GM21529 (cell line): ENCODE results near the gene SPARC.
A peak's percentile ranks its signal among the peaks of the same experiment; 100 is the strongest.
"Not testable (repeated sequence)": the region's sequence is repeated elsewhere in the genome, so short reads cannot be mapped to it uniquely, and the experiment has no call there.

Experiments used
- ATAC-seq: cut with Tn5 transposase; IDR thresholded peaks from one replicate; pipeline ENCODE4 v1.9.1; 2021; ENCODE audit not compliant: unreplicated experiment

Gene SPARC

GRCh38 chr5:151686674-151687407, at the start of gene SPARC:
TSS of gene SPARC (minus strand) at chr5:151686915. CDS start at chr5:151676188, 10,727 bp downstream.
- peak; percentile 73 for ATAC-seq

- ATAC-seq, result no peak
Measured at GRCh38 chr5:151735646-151736045, 48.9 kb upstream of the SPARC start.

- ATAC-seq, result no peak
Measured at GRCh38 chr5:151734064-151734408, 47.3 kb upstream of the SPARC start.

GRCh38 chr5:151733358-151734063, 46.8 kb upstream of the SPARC start:
- no peak for ATAC-seq

- ATAC-seq, result no peak
Measured at GRCh38 chr5:151730381-151730780, 43.7 kb upstream of the SPARC start.

GRCh38 chr5:151729597-151729996, 42.9 kb upstream of the SPARC start:
- ATAC-seq, result not testable (repeated sequence)

- no peak for ATAC-seq
Measured at GRCh38 chr5:151724360-151724759, 37.6 kb upstream of the SPARC start.

- no peak for ATAC-seq
Measured at GRCh38 chr5:151722546-151722945, 35.8 kb upstream of the SPARC start.

GRCh38 chr5:151721812-151722391, 35.2 kb upstream of the SPARC start:
- ATAC-seq, result peak; percentile 22

- peak; percentile 86 for ATAC-seq
Measured at GRCh38 chr5:151721087-151721646, 34.5 kb upstream of the SPARC start.

GRCh38 chr5:151720215-151720614, 33.5 kb upstream of the SPARC start:
- ATAC-seq, result no peak

- no peak for ATAC-seq
Measured at GRCh38 chr5:151719228-151720000, 32.7 kb upstream of the SPARC start.

- no peak for ATAC-seq
Measured at GRCh38 chr5:151718646-151719045, 31.9 kb upstream of the SPARC start.

GRCh38 chr5:151718153-151718552, 31.4 kb upstream of the SPARC start:
- ATAC-seq, result no peak

- no peak for ATAC-seq
Measured at GRCh38 chr5:151717416-151717815, 30.7 kb upstream of the SPARC start.

GRCh38 chr5:151709109-151709735, 22.5 kb upstream of the SPARC start:
- no peak for ATAC-seq

GRCh38 chr5:151708126-151708525, 21.4 kb upstream of the SPARC start:
- ATAC-seq, result no peak

GRCh38 chr5:151707567-151707966, 20.9 kb upstream of the SPARC start:
- no peak for ATAC-seq

- no peak for ATAC-seq
Measured at GRCh38 chr5:151706906-151707305, 20.2 kb upstream of the SPARC start.

- no peak for ATAC-seq
Measured at GRCh38 chr5:151703780-151704179, 17.1 kb upstream of the SPARC start.

- peak; percentile 93 for ATAC-seq
Measured at GRCh38 chr5:151703227-151703626, 16.5 kb upstream of the SPARC start.
